Heart left ventricle (tissue), 16 donors: ENCODE measurements around the gene MS4A18. TPM values are rescaled to one million over a fixed set of nuclear protein-coding genes. Genes with fewer than 3 reads are reported as not detected.

ENCODE experiments used
- ATAC-seq, 4 donors: fragments of 200-7000 bp; cut with Tn5 transposase; one replicate each; pipeline ENCODE4 v1.9.1; 2020 to 2022; ENCODE audit warnings: moderate library complexity in 4 of 4, mild to moderate bottlenecking in 3 of 4, moderate number of reproducible peaks in 1 of 4
- DNase-seq, 5 donors: peaks; one replicate each; pipeline ENCODE4 v3.0.0-alpha.2; 2020
- H3K27ac ChIP-seq, 12 donors: fragments of 200-600 bp; sonication (generic) in 4 of 12; one replicate each; pipeline versions ENCODE4 v1.5.0 to v1.8.0; 2016 to 2022; ENCODE audit warnings: mild to moderate bottlenecking in 2 of 12
- H3K27me3 ChIP-seq, 9 donors: fragments of 200-600 bp; sonication (generic) in 2 of 9; one replicate each; pipeline versions ENCODE4 v1.5.1 to v1.8.0; 2016 to 2022; ENCODE audit warnings: mild to moderate bottlenecking in 3 of 9
- H3K36me3 ChIP-seq, 9 donors: fragments of 200-600 bp; sonication (generic) in 2 of 9; one replicate each; pipeline versions ENCODE4 v1.5.0 to v1.8.0; 2018 to 2022; ENCODE audit warnings: mild to moderate bottlenecking in 2 of 9
- H3K4me1 ChIP-seq, 12 donors: fragments of 200-600 bp; sonication (generic) in 4 of 12; one replicate each; pipeline versions ENCODE4 v1.5.0 to v1.8.0; 2016 to 2022; ENCODE audit warnings: mild to moderate bottlenecking in 3 of 12
- H3K4me3 ChIP-seq, 12 donors: fragments of 200-600 bp; sonication (generic) in 4 of 12; one replicate each; pipeline versions ENCODE4 v1.5.0 to v1.8.0; 2017 to 2022; ENCODE audit warnings: mild to moderate bottlenecking in 9 of 12, moderate library complexity in 4 of 12
- H3K9me3 ChIP-seq, 12 donors: fragments of 200-600 bp; sonication (generic) in 4 of 12; one replicate each; pipeline versions ENCODE4 v1.5.0 to v1.8.0; 2016 to 2022; ENCODE audit warnings: mild to moderate bottlenecking in 1 of 12
- POLR2A ChIP-seq, 2 donors: fragments of 450-650 bp; IDR thresholded peaks; one replicate each; pipeline ENCODE4 v1.6.1; 2017; ENCODE audit warnings: antibody characterized with exemption in 2 of 2, mild to moderate bottlenecking in 2 of 2, moderate library complexity in 2 of 2
- WGBS, 4 donors: extraction: QIAGEN DNeasy Blood & Tissue Kit in 2 of 4; methylation state at CpG; one replicate each; pipeline versions ENCODE4 v1.1.5 to v1.1.7; 2013 to 2018; 5-methylcytosine and 5-hydroxymethylcytosine counted together
- intact Hi-C, 10 donors: fragments of 100-400 bp; cut with DNase I; formaldehyde crosslinking; loops; one replicate each; pipeline versions ENCODE4 v1.11.1 to v1.14.2; 2022
- polyA plus RNA-seq, 2 donors: library from polyadenylated mRNA; stranded (reverse); fragments of 200-250 nt; gene quantifications; one replicate each; pipeline ENCODE4 v1.2.3, GENCODE V29; 2013
- total RNA-seq, 9 donors: library from RNA; depleted of rRNA in 2 of 9; stranded (reverse); fragments of >200 nt in 2 of 9; fragmentation: NEBNext Ultra II Directional in 3 of 9; extraction: Animal tissue kit (Norgen Biotek cat#: 25700) in 3 of 9; gene quantifications; one replicate each; pipeline versions ENCODE4 v1.1.0 to v1.2.4, GENCODE V29; 2016 to 2023
- TF ChIP-seq, protein P1 (sequence below), 12 donors: fragments of 200-600 bp; sonication (generic) in 4 of 12; IDR thresholded peaks; one replicate each; pipeline versions ENCODE4 v1.5.0 to v1.8.0; 2018 to 2022; ENCODE audit warnings: antibody characterized with exemption in 12 of 12, mild to moderate bottlenecking in 5 of 12
- donor health status: ischemic (EF 13 %, LVEDD 7.1; RV severe dilation, severe dysfunction).
- donor health status: healthy with polysubstance abuse.
- donor health status: DM: no; HTN: yes; CAD: no.
- donor health status: DM: no; HTN: no; CAD: no.
- donor health status: ischemic (EF 25% LVEDD 6.9; RV normal size, moderate dysfunction).
- donor health status: ischemic (EF 25% LVEDD 5.7; RV mildly dilated, moderate dysfunction).
- donor health status: healthy.
- donor health status: DM: yes; HTN: yes; CAD: no.
- donor health status: ischemic (EF 35%, LVEDD 5.7; RV mildly dilated, moderate dysfunction).
- donor health status: nonischemic (EF 11% LVEDD 7.7; RV severe dilation, severe dysfunction).
- donor health status: DM: yes; HTN: yes; CAD: no.
- donor health status: PGD.
- donor health status: ischemic (EF 29% LVEDD 5.4; RV normal size, mild dysfunction).
- donor health status: nonischemic (EF 23%, LVEDD 6.1; RV moderate dilation, normal function).

The MS4A18 gene
- total and polyA plus RNA-seq, 11 donors = not detected

DNA sequence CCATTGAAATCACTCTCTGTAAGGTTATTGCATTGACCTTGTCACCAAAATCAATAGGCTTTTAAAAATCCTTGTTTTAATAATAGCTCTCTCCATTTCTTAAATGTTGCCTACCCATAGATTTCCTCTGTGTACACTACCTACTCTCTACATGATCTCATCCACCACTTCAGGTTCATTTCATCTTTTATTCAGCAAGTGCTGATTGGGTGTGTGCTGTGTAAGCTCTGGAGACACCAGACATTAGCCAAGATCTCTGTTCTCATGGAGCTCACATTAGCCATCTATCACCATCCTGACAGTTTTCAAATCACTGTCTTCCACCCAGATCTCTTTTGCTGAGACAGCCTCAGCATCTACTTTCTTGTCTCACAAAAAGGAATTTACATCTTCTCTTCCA is 56.3 kb downstream of the MS4A18 start:
- H3K4me1 ChIP-seq = peaks cover 0 to 16% (median 5%) of the 10 kb centered on the region in 12 donors
- intact Hi-C loops = loop anchor here in 1 of 10 donors (5.0 kb wide), 1 partner anchor 117 kb away; no protein-coding TSS in a partner anchor
- H3K4me3 ChIP-seq = no peak overlapping the region
- DNase-seq (no peak), ATAC-seq (no peak)
- TF ChIP-seq, protein P1, sequence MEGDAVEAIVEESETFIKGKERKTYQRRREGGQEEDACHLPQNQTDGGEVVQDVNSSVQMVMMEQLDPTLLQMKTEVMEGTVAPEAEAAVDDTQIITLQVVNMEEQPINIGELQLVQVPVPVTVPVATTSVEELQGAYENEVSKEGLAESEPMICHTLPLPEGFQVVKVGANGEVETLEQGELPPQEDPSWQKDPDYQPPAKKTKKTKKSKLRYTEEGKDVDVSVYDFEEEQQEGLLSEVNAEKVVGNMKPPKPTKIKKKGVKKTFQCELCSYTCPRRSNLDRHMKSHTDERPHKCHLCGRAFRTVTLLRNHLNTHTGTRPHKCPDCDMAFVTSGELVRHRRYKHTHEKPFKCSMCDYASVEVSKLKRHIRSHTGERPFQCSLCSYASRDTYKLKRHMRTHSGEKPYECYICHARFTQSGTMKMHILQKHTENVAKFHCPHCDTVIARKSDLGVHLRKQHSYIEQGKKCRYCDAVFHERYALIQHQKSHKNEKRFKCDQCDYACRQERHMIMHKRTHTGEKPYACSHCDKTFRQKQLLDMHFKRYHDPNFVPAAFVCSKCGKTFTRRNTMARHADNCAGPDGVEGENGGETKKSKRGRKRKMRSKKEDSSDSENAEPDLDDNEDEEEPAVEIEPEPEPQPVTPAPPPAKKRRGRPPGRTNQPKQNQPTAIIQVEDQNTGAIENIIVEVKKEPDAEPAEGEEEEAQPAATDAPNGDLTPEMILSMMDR (IDR thresholded peaks at IDR 0.05) = no peak
- TF ChIP-seq POLR2A (IDR thresholded peaks at IDR 0.05) = no peak
- no peaks in the 10 kb centered on the region for H3K27me3 ChIP-seq
- no peak overlapping the region for H3K27ac ChIP-seq
- H3K36me3 ChIP-seq = no peaks in the 10 kb centered on the region
- peaks cover 0 to 2% (median 0%) of the 10 kb centered on the region in 12 donors for H3K9me3 ChIP-seq

DNA sequence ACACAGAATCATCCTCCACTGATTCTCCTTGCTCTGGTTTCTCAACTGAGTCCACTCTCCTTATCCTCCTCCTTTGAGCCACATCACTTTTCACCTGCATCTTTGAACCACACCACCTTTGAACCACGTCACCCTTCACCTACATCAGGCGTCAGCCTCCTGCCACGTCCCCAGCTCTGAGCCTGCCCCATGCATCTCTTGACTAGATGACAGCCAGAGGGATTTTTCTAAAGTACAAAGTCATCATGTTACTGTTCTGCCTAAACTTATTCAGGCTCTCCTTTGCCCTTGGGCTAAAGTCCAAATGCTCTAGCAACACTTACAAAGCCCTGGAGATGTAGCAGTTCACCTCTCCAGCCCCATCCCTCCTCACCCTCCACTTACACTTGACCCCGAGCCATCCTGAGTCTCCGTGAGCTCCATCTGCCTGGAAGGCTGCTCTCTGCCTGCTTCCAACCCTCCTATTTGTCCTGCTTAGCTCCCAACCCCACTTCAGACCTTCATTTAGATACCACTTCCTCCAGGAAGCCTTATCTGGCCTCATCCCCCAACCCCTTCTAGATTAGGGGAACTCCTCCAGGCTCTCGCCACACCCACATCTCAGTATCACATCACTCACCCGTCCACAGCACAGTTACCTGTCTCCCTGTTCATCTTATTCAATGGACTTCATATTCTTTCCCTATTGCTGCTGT is 56.9 kb downstream of the MS4A18 start:
- no peak for DNase-seq
- TF ChIP-seq, protein P1 (IDR thresholded peaks at IDR 0.05) = no peak
- no peak for TF ChIP-seq POLR2A (IDR thresholded peaks at IDR 0.05)
- Histone ChIP-seq H3K9me3 (peaks cover 0 to 2% (median 0%) of the 10 kb centered on the region in 12 donors), H3K36me3 (no peaks in the 10 kb centered on the region), H3K27me3 (no peaks in the 10 kb centered on the region), H3K27ac (no peak overlapping the region), H3K4me1 (peaks cover 0 to 13% (median 3%) of the 10 kb centered on the region in 12 donors), H3K4me3 (no peak overlapping the region)
- ATAC-seq = no peak
- intact Hi-C loops = loop anchor here in 1 of 10 donors (5.0 kb wide), 1 partner anchor 116 kb away; no protein-coding TSS in a partner anchor
- WGBS, 4 donors = 78 to 79% (median 78%) methylated on average over 7 of the region's 7 CpGs

DNA sequence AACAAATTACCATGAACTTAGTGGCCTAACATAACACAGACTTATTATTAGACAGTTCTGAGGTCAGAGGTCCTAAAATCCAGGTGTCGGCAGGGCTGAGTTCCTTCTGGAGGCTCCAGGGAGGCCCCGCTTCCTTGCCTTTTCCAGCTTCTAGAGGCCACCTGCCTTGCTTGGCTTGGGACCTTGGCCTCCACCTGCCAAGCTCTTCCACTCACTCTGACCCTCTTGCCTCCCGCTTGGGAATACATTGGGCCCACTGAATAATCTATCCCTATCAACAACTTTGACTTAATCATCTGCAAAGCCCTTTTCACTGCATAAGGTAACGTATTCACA is 57.4 kb downstream of the MS4A18 start:
- Histone ChIP-seq H3K9me3 (peaks cover 0 to 2% (median 0%) of the 10 kb centered on the region in 12 donors), H3K36me3 (no peaks in the 10 kb centered on the region), H3K27ac (no peak overlapping the region), H3K4me1 (peaks cover 0 to 15% (median 6%) of the 10 kb centered on the region in 12 donors), H3K4me3 (no peak overlapping the region), H3K27me3 (no peaks in the 10 kb centered on the region)
- DNase-seq = no peak
- ATAC-seq = no peak
- intact Hi-C loops = loop anchor here in 1 of 10 donors (5.0 kb wide), 1 partner anchor 115 kb away; no protein-coding TSS in a partner anchor
- WGBS, 4 donors = 95 to 98% (median 96%) methylated on average over 4 of the region's 4 CpGs
- TF ChIP-seq, protein P1 (IDR thresholded peaks at IDR 0.05) = no peak
- no peak for TF ChIP-seq POLR2A (IDR thresholded peaks at IDR 0.05)

GRCh38 chr11:60782393-60783140 is 58.0 kb downstream of the MS4A18 start:
- Histone ChIP-seq H3K27me3 (no peaks in the 10 kb centered on the region), H3K4me1 (peaks cover 0 to 21% (median 8%) of the 10 kb centered on the region in 12 donors), H3K27ac (no peak overlapping the region), H3K9me3 (peaks cover 0 to 2% (median 0%) of the 10 kb centered on the region in 12 donors), H3K4me3 (no peak overlapping the region), H3K36me3 (no peaks in the 10 kb centered on the region)
- TF ChIP-seq, protein P1 (IDR thresholded peaks at IDR 0.05) = no peak
- no peak for TF ChIP-seq POLR2A (IDR thresholded peaks at IDR 0.05)
- DNase-seq (no peak), ATAC-seq (no peak)
- intact Hi-C loops = loop anchor here in 1 of 10 donors (5.0 kb wide), 1 partner anchor 115 kb away; no protein-coding TSS in a partner anchor
- 86 to 88% (median 87%) methylated on average over 12 of the region's 12 CpGs for WGBS, 4 donors
